Activated CD4-positive, alpha-beta T cell treated with anti-CD3 and anti-CD28 coated beads, Interleukin-2, amount 50 U/mL, for 4 hours (primary cell): ENCODE results near the gene CHAF1B.
"Not testable (repeated sequence)": the region's sequence is repeated elsewhere in the genome, so short reads cannot be mapped to it uniquely, and the experiment has no call there.

Experiments used
- DNase-seq, 2 experiments: peaks; one replicate each; pipeline ENCODE4 v3.0.0-alpha.2; 2020

CHAF1B gene

DNA sequence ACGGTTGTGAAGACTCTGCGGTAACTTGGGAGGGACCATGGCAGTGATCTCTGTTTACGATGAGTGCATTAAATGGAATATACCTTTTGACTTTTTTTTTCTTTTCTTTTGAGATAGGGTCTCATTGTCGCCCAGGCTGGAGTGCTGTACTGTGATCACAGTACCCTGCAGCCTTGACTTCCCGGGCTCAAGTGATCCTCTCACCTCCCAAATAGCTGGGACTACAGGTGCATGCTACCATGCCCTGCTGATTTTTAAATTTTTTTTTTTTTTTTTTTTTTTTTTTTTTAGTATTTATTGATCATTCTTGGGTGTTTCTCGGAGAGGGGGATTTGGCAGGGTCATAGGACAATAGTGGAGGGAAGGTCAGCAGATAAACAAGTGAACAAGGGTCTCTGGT is 6.5 kb downstream of the CHAF1B start:
- DNase-seq, result not testable (repeated sequence)

DNA sequence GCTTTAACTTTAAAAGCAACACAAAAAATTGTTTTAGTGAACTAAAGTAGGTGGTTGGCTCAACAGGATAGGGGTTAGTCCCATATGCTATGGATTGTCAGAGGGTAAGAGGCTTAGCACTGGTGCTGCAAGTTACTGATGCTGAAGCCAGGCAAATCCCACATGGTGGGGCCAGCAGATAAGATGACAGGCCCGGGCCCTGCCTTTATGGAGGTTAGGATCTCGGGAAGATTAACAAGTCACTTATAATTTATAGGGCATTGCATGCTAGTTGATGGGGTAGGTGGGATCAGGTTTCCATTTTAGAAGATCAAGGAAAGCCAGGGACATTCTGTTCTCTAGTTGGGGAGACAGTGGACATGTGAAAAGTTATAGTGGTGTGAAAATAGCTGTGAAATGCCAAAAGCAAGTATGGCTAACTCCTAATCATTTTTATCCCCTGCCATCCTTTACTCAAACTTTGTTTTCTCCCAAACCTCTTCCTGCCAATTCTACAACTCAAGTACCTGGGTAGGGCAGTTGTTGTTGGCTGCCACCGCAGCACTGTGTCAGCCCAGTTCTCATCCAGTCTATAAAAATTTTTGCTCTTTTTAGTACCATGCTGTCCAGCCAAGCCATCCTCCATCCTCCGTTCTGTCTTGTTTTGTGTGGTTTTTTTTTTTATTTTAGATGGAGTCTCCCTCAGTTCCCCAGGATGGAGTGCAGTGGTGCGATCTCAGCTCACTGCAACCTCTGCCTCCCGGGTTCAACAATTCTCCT is 10.3 kb downstream of the CHAF1B start:
- no peak for DNase-seq

- no peak for DNase-seq
Observed at GRCh38 chr21:36396325-36396724, 11.1 kb downstream of the CHAF1B start.

DNA sequence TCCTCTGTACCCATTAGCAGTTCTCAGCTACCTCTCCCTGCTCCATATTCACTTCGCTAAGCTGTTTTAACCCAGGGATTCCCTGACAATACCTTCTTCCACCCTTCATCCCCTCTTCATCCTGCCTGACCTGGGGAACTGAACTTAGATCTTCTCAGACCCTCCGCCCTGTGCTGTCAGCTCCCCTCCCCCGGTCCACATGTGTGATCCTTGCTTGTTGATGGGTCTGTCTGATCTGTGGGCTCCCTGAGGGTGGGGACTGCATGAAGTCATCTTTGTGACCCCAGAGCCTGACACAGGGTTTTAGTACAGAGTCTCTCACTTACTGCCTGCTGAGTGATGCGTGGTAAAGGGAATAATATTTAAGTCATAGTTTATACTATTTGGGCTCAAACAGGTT is 11.8 kb downstream of the CHAF1B start:
- DNase-seq, result no peak

DNA sequence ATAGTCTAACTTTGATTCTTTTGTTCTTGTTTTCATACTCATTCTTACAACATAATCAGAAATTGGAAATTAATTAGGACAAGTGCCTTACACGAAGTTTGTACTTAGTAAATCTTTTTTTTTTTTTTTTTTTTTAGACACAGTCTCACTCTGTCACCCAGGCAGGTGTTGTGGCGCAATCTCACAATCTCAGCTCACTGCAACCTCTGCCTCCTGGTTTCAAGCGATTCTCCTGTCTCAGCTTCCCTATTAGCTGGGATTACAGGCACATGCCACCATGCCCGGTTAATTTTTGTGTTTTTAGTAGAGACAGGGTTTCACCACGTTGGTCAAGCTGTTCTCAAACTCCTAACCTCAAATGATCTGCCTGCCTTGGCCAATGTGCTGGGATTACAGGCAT is 12.4 kb downstream of the CHAF1B start:
- no peak for DNase-seq

DNA sequence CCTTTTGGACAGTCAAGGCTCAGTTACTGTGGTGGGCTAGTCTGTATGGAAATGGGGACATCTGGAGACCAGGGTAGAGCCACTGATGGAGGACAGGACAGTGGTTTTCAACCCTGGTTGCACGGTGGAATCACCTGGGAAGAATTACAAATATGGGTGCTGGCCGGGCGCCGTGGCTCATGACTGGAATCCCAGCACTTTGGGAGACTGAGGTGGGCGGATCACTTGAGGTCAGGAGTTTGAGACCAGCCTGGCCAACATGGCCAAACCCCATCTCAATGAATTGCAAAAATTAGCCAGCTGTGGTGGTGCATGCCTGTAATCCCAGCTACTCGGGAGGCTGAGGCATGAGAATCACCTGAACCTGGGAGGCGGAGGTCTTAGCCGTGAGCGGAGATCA is 14.5 kb downstream of the CHAF1B start:
- not testable (repeated sequence) for DNase-seq

DNA sequence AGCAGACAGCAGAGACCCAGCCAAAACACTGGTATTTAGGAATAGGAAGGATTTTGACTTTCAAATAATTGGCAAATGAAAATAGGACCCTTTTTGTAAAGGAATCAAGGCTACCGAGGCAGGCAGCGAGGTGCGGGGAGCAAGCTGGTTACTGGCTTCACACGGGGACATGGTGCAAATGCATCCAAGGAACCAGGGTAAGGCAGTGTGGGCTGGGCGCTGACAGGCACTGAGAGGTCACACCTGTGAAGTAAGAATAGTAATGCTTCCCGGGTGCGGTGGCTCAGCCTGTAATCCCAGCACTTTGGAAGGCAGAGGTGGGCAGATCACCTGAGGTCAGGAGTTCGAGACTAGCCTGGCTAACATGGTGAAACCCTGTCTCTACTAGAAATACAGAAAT is 15.5 kb downstream of the CHAF1B start:
- no peak for DNase-seq

GRCh38 chr21:36402339-36402738 is 17.1 kb downstream of the CHAF1B start:
- DNase-seq, result no peak

DNA sequence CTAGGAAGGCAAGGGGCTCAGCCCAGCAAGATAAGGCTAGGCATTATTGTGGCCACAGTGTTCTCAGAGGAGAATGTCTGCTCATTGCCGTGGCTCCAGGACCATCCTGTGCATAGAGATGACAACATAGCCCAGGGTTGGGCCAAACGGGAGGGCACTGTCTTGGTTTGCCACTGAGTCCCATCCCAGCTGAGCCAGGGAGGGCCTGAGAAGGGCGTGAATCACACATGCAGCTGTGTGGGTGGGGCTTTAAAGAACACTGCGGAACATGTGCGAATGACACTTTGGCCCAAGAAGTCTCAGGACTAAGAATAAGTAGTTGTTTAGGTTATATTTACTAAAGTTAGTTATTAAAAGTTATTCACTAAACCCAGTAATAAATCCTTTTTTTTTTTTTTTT is 18.5 kb downstream of the CHAF1B start:
- no peak for DNase-seq

DNA sequence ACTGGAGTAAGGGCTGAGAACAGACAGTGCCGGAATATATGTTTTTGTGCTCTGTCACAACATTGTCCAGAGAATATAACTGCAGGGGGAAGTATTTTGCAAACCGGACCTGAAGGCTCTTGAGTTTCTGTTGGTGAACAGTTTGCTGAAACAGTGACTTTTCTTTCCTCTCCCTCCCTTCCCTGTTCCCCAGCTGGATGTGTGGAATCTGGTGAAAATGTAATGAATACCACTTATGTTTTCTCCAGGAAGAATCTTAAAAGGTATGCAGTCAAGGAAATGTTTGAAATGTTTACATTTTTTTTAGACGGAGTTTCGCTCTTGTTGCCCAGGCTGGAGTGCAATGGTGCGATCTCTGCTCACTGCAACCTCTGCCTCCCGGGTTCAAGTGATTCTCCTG is 23.4 kb downstream of the CHAF1B start:
- DNase-seq, result no peak

DNA sequence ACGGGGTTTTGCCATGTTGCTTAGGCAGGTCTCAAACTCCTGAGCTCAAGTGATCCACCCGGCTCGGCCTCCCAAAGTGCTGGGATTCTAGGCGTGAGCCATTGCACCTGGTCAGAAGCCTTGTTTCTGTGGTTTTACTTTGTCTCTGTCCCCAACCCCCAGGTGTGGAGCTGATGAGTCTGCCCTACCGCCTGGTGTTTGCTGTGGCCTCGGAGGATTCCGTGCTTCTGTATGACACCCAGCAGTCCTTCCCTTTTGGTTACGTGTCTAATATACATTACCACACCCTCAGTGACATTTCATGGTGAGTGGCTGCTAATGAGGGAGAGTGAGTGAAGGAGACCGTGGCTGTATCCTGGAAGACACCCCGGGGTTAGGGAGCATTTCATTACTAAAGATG is 26.1 kb downstream of the CHAF1B start:
- DNase-seq, result no peak

GRCh38 chr21:36412916-36413315 is 27.7 kb downstream of the CHAF1B start:
- no peak for DNase-seq

- no peak for DNase-seq
Observed at GRCh38 chr21:36415375-36415774, 30.2 kb downstream of the CHAF1B start.

- no peak for DNase-seq
Observed at GRCh38 chr21:36419241-36419640, 34.0 kb downstream of the CHAF1B start.

DNA sequence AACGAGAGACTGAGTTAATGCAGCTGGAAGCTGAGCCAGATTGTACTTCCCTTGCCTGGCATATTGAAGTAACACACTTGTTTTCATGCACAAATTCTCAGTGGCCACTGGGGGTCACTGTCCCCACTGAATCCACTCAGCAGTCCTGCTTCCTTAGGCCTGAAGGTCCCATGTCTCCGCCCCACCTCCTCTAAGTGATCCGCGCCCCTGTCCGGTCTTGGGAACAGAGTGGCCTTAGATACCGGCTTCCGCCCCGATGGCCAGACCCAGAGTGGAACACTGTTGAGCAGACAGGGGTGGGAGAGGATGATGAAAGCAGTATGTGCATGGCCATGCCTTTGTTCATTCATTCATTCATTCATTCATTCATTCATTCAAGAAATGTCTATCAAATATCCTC is 34.8 kb downstream of the CHAF1B start:
- peak; percentile 12 to 25 for DNase-seq

DNA sequence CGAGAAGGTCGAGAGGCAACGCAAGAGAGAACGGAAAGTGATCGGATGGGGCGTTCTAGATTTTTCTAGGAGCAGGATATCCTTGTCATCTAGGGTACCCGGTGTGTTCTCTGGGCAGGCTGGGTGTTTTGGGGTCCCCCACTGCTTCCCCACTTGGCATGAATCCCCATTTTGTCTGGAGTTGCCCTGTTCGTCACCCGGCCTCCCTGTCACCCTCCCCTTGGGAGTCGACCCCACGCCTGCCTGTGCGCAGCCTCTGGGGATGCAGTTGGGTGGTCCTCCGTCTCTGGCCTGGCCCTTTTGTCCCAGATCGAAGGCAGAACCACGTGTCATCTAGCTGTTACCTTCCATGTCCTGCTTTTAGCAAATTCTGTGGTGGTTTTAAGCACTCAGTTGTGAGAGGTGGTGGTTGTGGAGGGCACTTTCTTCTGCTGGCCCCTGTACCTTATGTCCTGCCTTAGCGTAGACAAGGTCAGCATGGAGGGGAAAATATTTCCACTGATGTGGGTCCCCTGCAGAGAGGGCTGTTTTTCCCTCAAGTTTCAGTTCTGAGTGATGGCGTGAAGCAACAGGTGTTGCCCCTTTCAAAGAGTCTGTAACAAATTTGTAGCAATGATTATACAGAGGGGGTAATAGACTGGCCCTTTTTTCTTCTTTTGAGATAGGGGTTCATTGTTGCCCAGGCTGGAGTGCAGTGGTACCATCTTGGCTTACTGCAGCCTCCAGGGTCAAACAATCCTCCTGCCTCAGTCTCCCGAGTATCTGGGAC is 35.6 kb downstream of the CHAF1B start:
- DNase-seq, result no peak

DNA sequence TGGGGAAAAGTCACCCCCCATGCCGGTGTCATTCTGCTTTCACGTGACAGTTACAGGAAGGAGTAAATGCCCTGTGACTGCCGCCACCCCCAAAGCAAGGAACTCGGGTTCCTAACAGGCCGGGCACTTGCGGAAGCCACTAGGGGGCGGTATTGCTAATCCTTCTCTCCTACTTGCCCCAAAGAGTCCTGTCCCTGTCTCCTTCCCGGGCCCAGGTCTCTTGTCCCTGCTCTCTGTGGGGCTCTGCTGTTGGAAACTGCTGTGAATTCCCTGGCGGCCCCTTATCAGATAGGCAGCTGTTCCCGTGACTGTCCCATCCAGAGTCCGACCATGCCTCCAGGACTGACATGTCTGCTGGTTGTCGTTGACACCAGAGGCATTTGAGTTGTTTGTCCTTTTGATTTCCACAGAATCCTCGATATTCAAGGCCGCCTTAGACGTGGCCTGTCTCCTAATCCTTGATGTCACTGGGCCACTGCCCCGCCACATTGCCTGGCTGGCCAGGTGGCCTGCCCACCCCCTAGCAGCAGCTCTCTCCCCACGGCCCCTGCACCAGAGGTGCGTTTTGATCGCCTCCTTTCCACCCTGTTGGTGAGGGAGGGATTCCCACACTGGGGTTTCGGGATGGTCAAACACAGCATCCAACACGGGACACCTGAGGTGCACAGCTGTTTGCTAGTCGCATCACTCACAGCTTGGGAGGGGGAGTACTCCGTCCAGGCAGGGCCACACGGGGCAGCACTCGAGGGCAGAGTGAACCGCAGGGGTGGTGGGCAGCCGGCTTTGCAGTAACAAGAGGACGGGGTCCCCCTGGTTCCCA is 37.3 kb downstream of the CHAF1B start:
- DNase-seq, result no peak

DNA sequence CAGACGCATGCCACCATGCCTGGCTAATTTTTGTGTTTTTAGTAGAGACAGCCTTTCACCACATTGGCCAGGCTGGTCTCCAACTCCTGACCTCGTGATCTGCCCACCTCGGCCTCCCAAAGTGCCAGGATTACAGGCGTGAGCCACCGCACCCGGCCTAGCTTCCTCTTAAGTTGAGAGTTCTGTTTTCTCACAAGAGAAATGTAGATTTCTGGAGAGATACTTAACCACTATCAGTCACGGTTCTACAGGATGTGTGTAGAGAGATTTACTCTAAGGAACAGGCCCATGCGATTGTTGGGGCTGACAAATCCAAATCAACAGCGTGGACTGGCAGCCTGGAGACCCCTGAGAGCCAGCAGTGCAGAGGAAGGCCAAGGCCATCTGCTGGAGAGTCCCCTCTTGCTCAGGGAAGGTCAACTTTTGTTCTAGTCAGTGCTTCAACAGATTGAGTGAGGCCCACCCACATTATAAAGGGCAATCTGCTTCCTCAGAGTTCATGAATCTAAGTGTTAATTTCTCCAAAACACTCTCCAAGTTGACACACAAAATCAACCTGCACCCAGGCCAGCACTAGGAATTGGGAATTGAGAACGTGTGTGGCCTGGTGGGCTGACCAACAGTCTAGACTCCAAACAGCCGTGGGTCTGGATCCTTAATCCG is 38.7 kb downstream of the CHAF1B start:
- DNase-seq, result no peak

DNA sequence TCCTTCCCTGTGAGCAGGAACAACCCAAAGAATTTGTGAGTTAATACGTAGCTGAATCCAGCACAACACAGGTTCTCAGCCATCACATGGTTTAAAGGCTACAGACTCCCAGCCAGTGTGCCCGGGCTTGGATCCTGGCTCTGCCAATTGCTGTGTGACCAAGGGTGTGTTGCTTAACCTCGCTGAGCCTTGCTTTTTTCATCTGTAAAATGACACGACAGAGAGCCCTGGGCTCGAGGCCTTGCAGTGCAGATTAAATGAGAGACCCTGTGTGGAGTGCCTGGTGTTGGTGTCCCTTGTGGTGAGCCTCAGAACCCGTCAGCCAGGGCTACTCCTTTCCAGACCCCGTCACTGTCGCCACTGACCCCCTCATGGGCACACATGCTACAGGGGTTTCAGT is 39.4 kb downstream of the CHAF1B start:
- DNase-seq, result no peak

DNA sequence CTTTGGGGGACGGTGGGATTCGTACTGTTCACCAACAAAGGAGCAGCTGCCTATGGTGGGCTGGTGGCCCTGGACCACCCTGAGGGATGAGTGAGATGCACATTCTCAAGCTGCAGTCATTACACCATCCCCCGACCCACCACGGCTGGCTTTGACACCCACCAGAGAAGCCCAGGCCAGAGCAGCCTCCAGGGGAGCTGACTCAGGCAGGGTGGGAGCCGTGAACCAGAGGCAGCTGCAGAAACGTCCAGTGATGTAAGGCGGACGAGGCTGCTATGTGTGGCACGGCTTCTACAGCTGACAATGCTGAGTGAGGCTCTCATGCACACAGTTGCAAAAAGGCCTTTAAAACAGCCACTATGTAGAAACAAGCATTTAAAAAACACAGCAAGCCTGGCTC is 40.1 kb downstream of the CHAF1B start:
- DNase-seq, result no peak

GRCh38 chr21:36427502-36427901 is 42.3 kb downstream of the CHAF1B start:
- no peak for DNase-seq

DNA sequence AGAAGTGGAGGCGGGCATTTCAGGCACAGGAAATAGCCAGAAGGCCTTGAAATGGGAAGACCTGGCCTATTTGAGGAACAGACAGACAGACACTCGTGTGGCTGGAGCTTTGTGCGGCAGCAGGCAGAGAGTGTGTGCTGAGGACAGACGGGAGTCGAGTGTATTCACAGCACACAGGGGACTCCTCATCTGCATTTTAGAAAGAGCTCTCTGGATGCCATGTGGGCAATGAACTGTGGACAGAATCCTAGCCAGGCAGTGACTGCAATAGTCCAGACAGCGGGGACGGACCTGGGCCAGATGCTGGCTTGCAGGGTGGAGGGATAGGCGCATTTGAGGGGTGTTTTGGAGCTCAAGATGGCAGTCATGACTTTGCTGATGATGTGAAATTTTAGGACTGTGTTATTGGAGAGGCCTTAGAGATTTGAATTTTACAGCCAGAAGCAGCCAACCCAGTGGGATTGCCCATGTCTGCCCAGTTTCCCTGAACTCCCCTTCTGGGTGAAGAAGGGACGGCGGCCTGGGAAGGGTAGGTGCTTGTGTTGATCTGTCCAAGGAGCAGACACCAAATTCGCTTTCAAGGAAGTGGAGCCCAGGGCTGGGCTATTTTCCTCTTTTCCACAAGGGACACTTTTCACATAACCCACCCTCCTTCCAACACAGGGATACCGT is 43.7 kb downstream of the CHAF1B start:
- no peak for DNase-seq
